Right cardiac atrium (tissue), 5 donors: ENCODE data around the gene DICER1. TPM values are rescaled to one million over a fixed set of nuclear protein-coding genes. Genes with fewer than 3 reads are reported as not detected.

Experiments
- ATAC-seq, 2 donors: fragments of 200-7000 bp; cut with Tn5 transposase; one replicate each; pipeline versions ENCODE4 v1.8.0 to v1.9.1; 2020; ENCODE audit warnings: moderate library complexity in 2 of 2, mild to moderate bottlenecking in 1 of 2
- DNase-seq, 3 donors: peaks; one replicate each; pipeline ENCODE4 v3.0.0-alpha.2; 2020
- H3K27ac ChIP-seq: one replicate; pipeline ENCODE4 v1.5.1; 2013; ENCODE audit warnings: mild to moderate bottlenecking, low read length, control low read depth, moderate library complexity
- H3K27me3 ChIP-seq: one replicate; pipeline ENCODE4 v1.6.1; 2013; ENCODE audit not compliant: control insufficient read depth, insufficient read depth
- H3K4me1 ChIP-seq: one replicate; pipeline ENCODE4 v1.6.1; 2013; ENCODE audit warnings: low read length; ENCODE audit not compliant: control insufficient read depth, insufficient read depth
- H3K4me3 ChIP-seq: one replicate; pipeline ENCODE4 v1.5.1; 2013; ENCODE audit warnings: low read length, control low read depth
- H3K9me3 ChIP-seq: one replicate; pipeline ENCODE4 v1.6.1; 2013; ENCODE audit warnings: low read length; ENCODE audit not compliant: control insufficient read depth
- WGBS: extraction: QIAGEN DNeasy Blood & Tissue Kit; methylation state at CpG from one replicate; pipeline ENCODE4 v1.1.7; 2013; 5-methylcytosine and 5-hydroxymethylcytosine counted together
- intact Hi-C, 4 donors: fragments of 100-400 bp; cut with DNase I; formaldehyde crosslinking; loops; one replicate each; pipeline versions ENCODE4 v1.11.0 to v1.14.0; 2022 to 2023
- polyA plus RNA-seq: library from polyadenylated mRNA; stranded (reverse); fragments of 200-250 nt; gene quantifications from one replicate; pipeline ENCODE4 v1.2.3, GENCODE V29; 2013
- total RNA-seq, 4 donors: library from RNA; stranded (reverse); fragmentation: NEBNext Ultra II Directional; extraction: Animal tissue kit (Norgen Biotek cat#: 25700); gene quantifications; one replicate each; pipeline ENCODE4 v1.2.1, GENCODE V29; 2021
- donor health status: healthy with polysubstance abuse.
- donor health status: DM: no; HTN: yes; CAD: no.
- donor health status: DM: no; HTN: no; CAD: no.
- donor health status: DM: no; HTN: yes; CAD: no; lungs with severe emphysema.
- donor health status: DM: yes; HTN: yes; CAD: no.

Gene DICER1
- total and polyA plus RNA-seq, 5 donors = 6.8 to 30.4 (median 24.5) TPM

DNA sequence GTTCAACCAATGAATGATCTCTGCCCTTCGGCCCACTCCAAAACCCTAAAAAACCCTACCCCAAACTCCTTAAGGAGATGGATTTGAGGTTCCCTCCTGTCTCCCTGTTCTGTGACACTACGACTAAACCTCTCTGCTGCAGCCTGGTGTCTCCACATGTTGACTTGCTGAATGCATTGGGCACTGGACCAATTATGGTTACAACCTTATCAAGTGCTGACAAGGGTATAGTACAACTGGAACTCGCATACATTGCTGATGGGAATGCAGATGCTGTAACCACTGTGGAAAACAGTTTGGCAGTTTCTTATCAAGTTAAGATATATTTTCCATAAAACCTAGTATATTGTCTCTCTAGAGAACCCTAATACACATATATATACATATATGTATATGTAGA is 6.3 kb upstream of the DICER1 start:
- intact Hi-C loops = loop anchor here in 1 of 4 donors (10.0 kb wide), 1 partner anchor 271 kb away; no protein-coding TSS in a partner anchor
- Histone ChIP-seq H3K4me3 (no peak overlapping the region), H3K27ac (no peak overlapping the region), H3K4me1 (no peaks in the 10 kb centered on the region), H3K9me3 (no peaks in the 10 kb centered on the region), H3K27me3 (no peaks in the 10 kb centered on the region)
- DNase-seq (no peak), ATAC-seq (no peak)
- 57% methylated on average over 3 of the region's 3 CpGs for WGBS

DNA sequence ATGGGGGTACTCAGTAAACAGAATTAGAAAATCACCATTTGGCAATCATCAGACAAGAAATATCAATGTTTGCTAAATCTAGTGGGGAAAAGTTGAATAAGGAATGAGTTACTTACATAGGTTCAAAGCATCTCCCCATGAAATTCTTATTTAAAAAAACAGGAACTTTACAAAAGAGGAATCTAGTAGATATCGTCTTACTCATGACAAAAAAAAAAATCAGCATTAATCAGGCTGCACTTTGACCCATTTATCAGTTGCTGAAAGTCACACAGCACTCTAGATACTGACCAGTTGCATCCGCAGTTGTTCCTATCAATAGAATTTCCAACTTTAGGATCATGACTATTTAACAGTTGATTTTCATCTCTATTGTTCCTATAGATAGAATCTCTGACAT is 5.8 kb upstream of the DICER1 start:
- no peaks in the 10 kb centered on the region for H3K4me1 ChIP-seq
- WGBS = 37% methylated on average over 2 of the region's 2 CpGs

DNA sequence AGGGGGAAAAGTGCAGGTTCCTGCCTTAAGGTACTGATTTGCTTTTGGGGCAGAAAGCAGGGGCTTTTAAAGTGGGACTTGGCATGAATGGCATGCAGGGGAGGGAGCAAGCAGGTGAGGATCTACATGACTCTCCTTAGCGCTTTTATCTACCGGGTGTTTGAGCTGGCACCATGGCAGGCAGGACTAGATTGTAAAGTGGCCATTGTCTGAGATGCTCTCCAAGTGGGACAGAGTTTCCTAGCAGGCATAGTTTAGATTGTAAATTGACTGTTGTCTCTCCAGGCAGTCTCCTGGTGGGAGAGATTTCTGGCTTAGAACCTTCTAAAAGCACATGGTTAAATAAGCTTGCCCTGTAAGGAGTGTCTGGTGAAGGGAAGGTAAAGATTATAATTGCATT is 5.3 kb upstream of the DICER1 start:
- DNase-seq = no peak
- H3K4me1 ChIP-seq = no peaks in the 10 kb centered on the region
- no peak overlapping the region for H3K27ac ChIP-seq
- no peaks in the 10 kb centered on the region for H3K9me3 ChIP-seq
- no peaks in the 10 kb centered on the region for H3K27me3 ChIP-seq
- WGBS = 56% methylated on average over 2 of the region's 2 CpGs
- intact Hi-C loops = loop anchor here in 1 of 4 donors (10.0 kb wide), 1 partner anchor 272 kb away; no protein-coding TSS in a partner anchor
- ATAC-seq = no peak
- H3K4me3 ChIP-seq = no peak overlapping the region

More for the DNA sequence above, 5.8 kb upstream of the DICER1 start:
- Histone ChIP-seq H3K27me3 (no peaks in the 10 kb centered on the region), H3K27ac (no peak overlapping the region), H3K9me3 (no peaks in the 10 kb centered on the region), H3K4me3 (no peak overlapping the region)
- no peak for ATAC-seq
- no peak for DNase-seq
- intact Hi-C loops = loop anchor here in 1 of 4 donors (10.0 kb wide), 1 partner anchor 272 kb away; no protein-coding TSS in a partner anchor

DNA sequence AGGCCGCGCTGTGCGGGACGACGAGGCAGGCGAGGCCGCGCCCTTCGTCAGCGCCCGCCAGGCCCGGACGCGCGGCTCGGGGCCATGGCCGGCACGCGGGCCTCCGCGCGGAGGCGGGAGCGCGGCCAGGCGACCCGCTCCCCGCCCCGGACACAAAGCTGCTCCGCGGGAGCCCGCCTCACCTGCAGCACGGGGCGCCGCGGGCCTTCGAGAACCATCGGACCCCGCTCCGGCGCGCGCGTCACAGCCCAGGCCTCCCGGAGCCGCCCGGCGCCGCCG is 342 bp downstream of the DICER1 start:
- DNase-seq (no peak), ATAC-seq (peak; percentile 41 to 49)
- Histone ChIP-seq H3K27me3 (no peaks in the 10 kb centered on the region), H3K4me1 (peaks cover 6% of the 10 kb centered on the region), H3K4me3 (peak overlapping the region; percentile 71), H3K9me3 (no peaks in the 10 kb centered on the region), H3K27ac (peak overlapping the region; percentile 80)
- under 1% methylated on average over 50 of the region's 50 CpGs for WGBS
- intact Hi-C loops = no loop called here

DNA sequence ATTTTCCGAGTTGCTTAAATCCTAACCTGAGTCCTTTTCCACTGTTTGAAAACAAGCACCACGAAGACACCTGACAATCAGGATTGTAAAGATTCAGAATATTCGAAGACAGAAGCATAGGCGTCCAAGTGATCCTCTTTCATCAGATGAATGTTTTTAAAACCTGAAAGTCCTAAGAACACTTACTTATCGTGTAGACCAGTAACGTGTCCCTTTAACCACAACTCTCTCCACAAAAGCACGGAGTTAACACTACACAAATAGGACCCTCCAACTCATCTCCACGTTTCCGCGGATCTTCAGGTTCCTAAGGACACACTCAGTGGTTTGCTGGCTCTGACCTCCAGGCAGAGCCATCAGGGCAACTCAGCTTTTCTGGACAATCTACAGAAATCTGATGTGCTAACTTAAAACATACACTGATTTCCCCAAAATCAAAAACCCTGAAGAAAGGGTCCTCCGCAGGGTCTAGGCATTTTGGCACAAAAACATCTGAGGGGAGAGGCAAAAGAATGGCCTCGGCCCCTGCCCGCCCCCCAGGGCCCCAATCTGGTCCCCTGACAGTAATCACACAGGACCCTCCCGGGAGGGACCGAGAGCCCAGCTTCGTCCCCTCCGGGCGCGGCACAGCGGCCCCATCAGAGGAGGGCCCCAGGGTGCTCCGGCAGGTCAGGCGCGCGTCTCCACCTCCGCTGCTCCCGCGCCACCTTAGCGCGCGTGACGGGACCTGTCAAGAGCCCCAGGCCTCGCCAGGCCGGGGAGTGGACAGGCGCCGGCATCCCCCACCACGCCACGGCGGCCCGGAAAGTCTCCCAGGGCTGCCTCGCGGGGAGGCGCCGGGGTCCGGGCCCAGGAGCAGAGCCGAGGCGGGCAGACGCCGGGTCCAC is 925 bp downstream of the DICER1 start:
- intact Hi-C loops = no loop called here
- WGBS = 2% methylated on average over 48 of the region's 48 CpGs

GRCh38 chr14:95155045-95155444 is 2.3 kb downstream of the DICER1 start:
- Histone ChIP-seq H3K9me3 (no peaks in the 10 kb centered on the region), H3K27ac (no peak overlapping the region), H3K27me3 (no peaks in the 10 kb centered on the region), H3K4me3 (no peak overlapping the region), H3K4me1 (peaks cover 6% of the 10 kb centered on the region)
- intact Hi-C loops = no loop called here
- DNase-seq (no peak), ATAC-seq (no peak)
- WGBS = 78% methylated on average over 12 of the region's 12 CpGs

More for the DNA sequence above, 925 bp downstream of the DICER1 start:
- DNase-seq (peak; percentile 49 to 81 (median 79)), ATAC-seq (peak; percentile 16 to 52)
- Histone ChIP-seq H3K9me3 (no peaks in the 10 kb centered on the region), H3K27ac (peak overlapping the region; percentile 80), H3K27me3 (no peaks in the 10 kb centered on the region), H3K4me3 (peak overlapping the region; percentile 71), H3K4me1 (peaks cover 6% of the 10 kb centered on the region)

DNA sequence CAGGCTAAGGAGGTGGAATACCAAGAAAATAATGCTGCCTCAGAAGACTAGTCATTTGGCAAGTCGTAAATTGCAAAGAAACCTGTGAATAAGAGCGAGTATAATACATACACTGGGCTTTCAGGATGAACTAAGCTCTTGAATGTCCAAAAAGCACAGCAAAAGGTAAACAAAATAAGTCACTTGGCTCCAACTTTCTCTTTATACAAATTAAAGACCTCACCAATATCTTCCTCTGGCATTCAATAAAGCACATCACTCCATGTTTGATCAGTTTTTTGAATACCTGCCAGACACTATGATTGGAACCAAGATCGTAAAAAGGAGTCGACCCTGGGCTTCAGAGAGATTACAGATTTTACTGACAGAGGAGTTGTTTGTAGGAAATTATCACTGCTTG is 3.5 kb downstream of the DICER1 start:
- no peak overlapping the region for H3K27ac ChIP-seq

DNA sequence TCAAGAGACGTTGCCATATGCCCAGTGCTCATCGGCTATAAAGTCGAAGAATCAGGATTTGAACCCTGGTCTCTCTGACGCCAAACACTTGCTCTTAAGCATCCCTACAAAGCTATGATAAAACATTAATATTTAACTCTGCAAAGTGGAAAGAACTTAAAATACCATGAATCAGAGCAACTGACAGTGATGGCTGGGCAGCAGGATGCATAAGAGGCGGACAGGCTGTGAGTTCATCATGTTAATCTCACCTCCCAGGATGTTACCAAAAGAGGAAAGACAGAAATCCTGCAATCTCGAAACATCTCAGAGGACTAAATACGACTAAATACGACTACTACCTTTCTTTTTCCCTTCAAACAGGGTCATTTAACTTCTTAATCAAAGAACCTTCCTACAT is 5.8 kb downstream of the DICER1 start:
- WGBS = 72% methylated on average over 8 of the region's 8 CpGs
- H3K27ac ChIP-seq = no peak overlapping the region

More for the DNA sequence above, 3.5 kb downstream of the DICER1 start:
- 70% methylated on average over 4 of the region's 4 CpGs for WGBS
- ATAC-seq = no peak
- no peak for DNase-seq
- no peaks in the 10 kb centered on the region for H3K27me3 ChIP-seq
- H3K4me3 ChIP-seq = no peak overlapping the region
- no peaks in the 10 kb centered on the region for H3K9me3 ChIP-seq
- H3K4me1 ChIP-seq = peaks cover 9% of the 10 kb centered on the region
- intact Hi-C loops = no loop called here

GRCh38 chr14:95150910-95151309 is 6.4 kb downstream of the DICER1 start:
- Histone ChIP-seq H3K27ac (no peak overlapping the region), H3K4me3 (no peak overlapping the region), H3K27me3 (no peaks in the 10 kb centered on the region), H3K9me3 (no peaks in the 10 kb centered on the region), H3K4me1 (peaks cover 13% of the 10 kb centered on the region)
- intact Hi-C loops = no loop called here
- ATAC-seq (no peak), DNase-seq (no peak)
- WGBS = 59% methylated on average over 2 of the region's 2 CpGs

More for the DNA sequence above, 5.8 kb downstream of the DICER1 start:
- ATAC-seq = no peak
- intact Hi-C loops = no loop called here
- Histone ChIP-seq H3K9me3 (no peaks in the 10 kb centered on the region), H3K4me3 (no peak overlapping the region), H3K4me1 (peaks cover 13% of the 10 kb centered on the region), H3K27me3 (no peaks in the 10 kb centered on the region)
- no peak for DNase-seq

- no peak for DNase-seq
- Histone ChIP-seq H3K27ac (no peak overlapping the region), H3K4me1 (peaks cover 7% of the 10 kb centered on the region), H3K4me3 (no peak overlapping the region), H3K9me3 (no peaks in the 10 kb centered on the region), H3K27me3 (no peaks in the 10 kb centered on the region)
- no peak for ATAC-seq
- WGBS = 84% methylated on average over 3 of the region's 3 CpGs
- intact Hi-C loops = no loop called here
Observed at GRCh38 chr14:95149441-95149840, 7.9 kb downstream of the DICER1 start.

DNA sequence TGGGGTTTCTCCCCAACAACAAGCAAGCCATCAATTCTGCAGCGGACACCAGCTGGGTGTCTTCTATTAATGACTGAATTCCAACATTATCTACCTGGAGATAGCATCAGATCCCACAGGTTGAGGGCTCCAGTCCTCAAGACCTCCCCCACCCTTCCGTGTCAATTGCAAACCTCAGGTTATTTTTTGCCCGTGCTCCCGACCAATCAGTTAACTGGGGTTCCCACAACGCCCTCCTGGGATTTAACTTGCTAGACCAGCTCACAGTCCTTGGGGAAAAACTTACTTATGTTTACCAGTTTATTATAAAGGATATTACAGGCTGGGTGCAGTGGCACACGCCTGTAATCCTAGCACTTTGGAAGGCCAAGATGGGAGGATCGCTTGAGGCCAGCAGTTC is 9.7 kb downstream of the DICER1 start:
- 93% methylated on average over 7 of the region's 7 CpGs for WGBS
- intact Hi-C loops = no loop called here
- Histone ChIP-seq H3K27me3 (no peaks in the 10 kb centered on the region), H3K4me3 (no peak overlapping the region), H3K4me1 (peaks cover 7% of the 10 kb centered on the region), H3K9me3 (no peaks in the 10 kb centered on the region), H3K27ac (no peak overlapping the region)
- ATAC-seq (no peak), DNase-seq (no peak)
